GM23248 (cell line): ENCODE results near the gene TMEM117. TPM values are rescaled to one million over a fixed set of nuclear protein-coding genes. Genes with fewer than 3 reads are reported as not detected.

ENCODE experiments used
- DNase-seq: peaks from one replicate; pipeline ENCODE4 v3.0.0-alpha.2; 2015
- H2AFZ ChIP-seq: fragments of 200-600 bp; sonication (generic); 2 replicates; pipeline ENCODE4 v1.6.1; 2016; ENCODE audit warnings: antibody characterized with exemption
- H3F3A ChIP-seq: fragments of 200-600 bp; sonication (generic); 2 replicates; pipeline ENCODE4 v1.6.1; 2016; ENCODE audit warnings: mild to moderate bottlenecking, antibody characterized with exemption, mixed run types; ENCODE audit not compliant: insufficient read depth
- H3K27ac ChIP-seq: fragments of 200-600 bp; sonication (generic); 2 replicates; pipeline ENCODE4 v1.5.1; 2016; ENCODE audit warnings: mild to moderate bottlenecking
- H3K27me3 ChIP-seq: fragments of 200-600 bp; sonication (generic); replicated peaks from 2 replicates; pipeline ENCODE4 v1.6.1; 2016; ENCODE audit warnings: mild to moderate bottlenecking; ENCODE audit not compliant: insufficient read depth
- H3K36me3 ChIP-seq: fragments of 200-600 bp; sonication (generic); 2 replicates; pipeline ENCODE4 v1.6.1; 2016; ENCODE audit warnings: low read depth, mild to moderate bottlenecking
- H3K4me1 ChIP-seq: fragments of 200-600 bp; sonication (generic); 2 replicates; pipeline ENCODE4 v1.6.1; 2016; ENCODE audit warnings: mild to moderate bottlenecking; ENCODE audit not compliant: insufficient read depth
- H3K4me2 ChIP-seq: fragments of 200-600 bp; sonication (generic); one replicate; pipeline ENCODE4 v1.6.1; 2016; ENCODE audit warnings: mild to moderate bottlenecking; ENCODE audit not compliant: unreplicated experiment
- H3K4me3 ChIP-seq: fragments of 200-600 bp; sonication (generic); 2 replicates; pipeline ENCODE4 v1.5.1; 2016; ENCODE audit warnings: mild to moderate bottlenecking
- H3K79me2 ChIP-seq: fragments of 200-600 bp; sonication (generic); 2 replicates; pipeline ENCODE4 v1.6.1; 2016; ENCODE audit warnings: mild to moderate bottlenecking; ENCODE audit not compliant: insufficient read depth
- H3K9ac ChIP-seq: fragments of 200-600 bp; sonication (generic); 2 replicates; pipeline ENCODE4 v1.6.1; 2016; ENCODE audit warnings: mild to moderate bottlenecking
- H3K9me2 ChIP-seq: fragments of 200-600 bp; sonication (generic); 2 replicates; pipeline ENCODE4 v1.6.1; 2016; ENCODE audit warnings: mixed run types, mild to moderate bottlenecking, moderate library complexity; ENCODE audit not compliant: insufficient read depth
- H3K9me3 ChIP-seq: fragments of 200-600 bp; sonication (generic); one replicate; pipeline ENCODE4 v1.6.1; 2017; ENCODE audit warnings: low read depth
- H4K20me1 ChIP-seq: fragments of 200-600 bp; sonication (generic); 2 replicates; pipeline ENCODE4 v1.6.0; 2016; ENCODE audit not compliant: insufficient read depth
- EZH2 ChIP-seq: fragments of 200-600 bp; sonication (generic); IDR thresholded peaks from 2 replicates; pipeline ENCODE4 v1.6.1; 2018; ENCODE audit warnings: antibody characterized with exemption, mild to moderate bottlenecking; ENCODE audit not compliant: insufficient read depth, poor library complexity, severe bottlenecking
- EZH2phosphoT487 ChIP-seq: fragments of 200-600 bp; sonication (generic); IDR thresholded peaks from 2 replicates; pipeline ENCODE4 v1.6.1; 2018; ENCODE audit warnings: antibody characterized with exemption, moderate library complexity, mild to moderate bottlenecking, low read depth; ENCODE audit not compliant: insufficient read depth
- WGBS, 2 experiments: methylation state at CpG; one replicate each; pipeline ENCODE4 v1.1.6; 2015 to 2017; ENCODE audit warnings: low lambda C conversion rate in 2 of 2, low coverage in 1 of 2; ENCODE audit errors: missing lambda C conversion rate in 2 of 2; 5-methylcytosine and 5-hydroxymethylcytosine counted together
- in situ Hi-C: fragments of 300-500 bp; cut with MboI; formaldehyde crosslinking; loops from 2 replicates; pipeline ENCODE4 v1.15.0; 2020
- polyA plus RNA-seq: library from polyadenylated mRNA; unstranded; fragments of >200 nt; fragmentation: Nextera tagmentation; extraction: Ambion mirVana; gene quantifications from 2 replicates; pipeline ENCODE4 v1.2.1, GENCODE V29; 2016
- total RNA-seq: library from RNA; depleted of rRNA; stranded (reverse); fragments of >200 nt; shearing (Covaris generic); gene quantifications from 2 replicates; pipeline ENCODE4 v1.2.3, GENCODE V29; 2014

The TMEM117 gene
- total and polyA plus RNA-seq, 2 experiments from 2014 or later = 12.1 to 19.1 TPM

- H3K79me2 ChIP-seq = no peaks in the 10 kb centered on the region
- 89 to 100% methylated on average over 1 of the region's 1 CpG for WGBS, 2 experiments
- no peak for TF ChIP-seq EZH2phosphoT487
- no peak for TF ChIP-seq EZH2
- H3K27ac ChIP-seq = no peak overlapping the region
- no peak overlapping the region for H3K9ac ChIP-seq
- in situ Hi-C loops = loop anchor here (25.0 kb wide), 1 partner anchor 418 kb away; no protein-coding TSS in a partner anchor
- H3K4me1 ChIP-seq = no peaks in the 10 kb centered on the region
- no peaks in the 10 kb centered on the region for H3K36me3 ChIP-seq
- H3F3A ChIP-seq = no peaks in the 10 kb centered on the region
- no peaks in the 10 kb centered on the region for H3K27me3 ChIP-seq
- no peak for DNase-seq
- H3K4me3 ChIP-seq = no peak overlapping the region
- no peaks in the 10 kb centered on the region for H4K20me1 ChIP-seq
- no peaks in the 10 kb centered on the region for H3K9me3 ChIP-seq
- H3K4me2 ChIP-seq = no peak overlapping the region
- H2AFZ ChIP-seq = no peak overlapping the region
- no peaks in the 10 kb centered on the region for H3K9me2 ChIP-seq
Measured at GRCh38 chr12:43880547-43880946, 44.7 kb downstream of the TMEM117 start.

DNA sequence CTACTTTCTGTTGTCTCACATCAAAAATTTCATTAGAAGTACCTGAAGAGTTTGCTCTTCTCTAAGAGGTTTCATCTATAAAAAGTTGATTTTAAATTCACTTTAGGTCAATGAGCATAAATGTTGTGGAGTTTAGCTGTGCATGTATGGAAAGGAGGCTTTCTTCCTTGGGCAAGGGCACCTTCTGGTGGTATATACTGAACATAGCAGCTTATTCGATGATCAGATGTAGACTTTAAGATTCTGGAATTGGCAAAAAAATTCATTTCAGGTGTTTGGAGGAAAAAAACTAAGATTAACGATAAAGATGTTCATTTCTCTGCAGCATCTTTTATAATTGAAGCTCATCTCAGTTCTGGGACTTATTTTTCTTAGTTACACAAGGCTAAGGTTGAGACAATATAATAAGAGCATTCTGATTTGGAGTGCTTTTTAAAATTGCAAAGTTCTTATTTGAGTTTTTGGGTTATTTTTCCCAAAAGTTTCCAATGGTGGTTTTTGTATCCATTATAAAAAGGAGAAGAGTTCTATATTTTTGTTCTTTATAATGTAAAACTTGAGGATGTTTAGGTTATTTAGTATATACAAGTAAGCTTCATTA, 46.8 kb downstream of the TMEM117 start:
- 5 to 6% methylated on average over 2 of the region's 2 CpGs for WGBS, 2 experiments

GRCh38 chr12:43883311-43883710, 47.4 kb downstream of the TMEM117 start:
- H3K9me3 ChIP-seq = no peaks in the 10 kb centered on the region
- H3K27ac ChIP-seq = no peak overlapping the region
- H3K9ac ChIP-seq = no peak overlapping the region
- H3K36me3 ChIP-seq = no peaks in the 10 kb centered on the region
- no peaks in the 10 kb centered on the region for H3K79me2 ChIP-seq
- H3K4me3 ChIP-seq = no peak overlapping the region
- 88 to 90% methylated on average over 2 of the region's 2 CpGs for WGBS, 2 experiments
- H3F3A ChIP-seq = no peaks in the 10 kb centered on the region
- DNase-seq = no peak
- H3K27me3 ChIP-seq = no peaks in the 10 kb centered on the region
- TF ChIP-seq EZH2 (no peak), EZH2phosphoT487 (no peak)
- H2AFZ ChIP-seq = no peak overlapping the region
- in situ Hi-C loops = loop anchor here (25.0 kb wide), 1 partner anchor 421 kb away; no protein-coding TSS in a partner anchor
- no peak overlapping the region for H3K4me2 ChIP-seq
- no peaks in the 10 kb centered on the region for H3K9me2 ChIP-seq
- H3K4me1 ChIP-seq = no peaks in the 10 kb centered on the region
- H4K20me1 ChIP-seq = no peaks in the 10 kb centered on the region

More for the DNA sequence above, 46.8 kb downstream of the TMEM117 start:
- no peaks in the 10 kb centered on the region for H3K36me3 ChIP-seq
- H2AFZ ChIP-seq = no peak overlapping the region
- H3F3A ChIP-seq = no peaks in the 10 kb centered on the region
- H3K4me1 ChIP-seq = no peaks in the 10 kb centered on the region
- TF ChIP-seq EZH2 (no peak), EZH2phosphoT487 (no peak)
- no peaks in the 10 kb centered on the region for H3K9me2 ChIP-seq
- no peaks in the 10 kb centered on the region for H4K20me1 ChIP-seq
- H3K27ac ChIP-seq = no peak overlapping the region
- H3K79me2 ChIP-seq = no peaks in the 10 kb centered on the region
- no peaks in the 10 kb centered on the region for H3K9me3 ChIP-seq
- in situ Hi-C loops = loop anchor here (25.0 kb wide), 1 partner anchor 420 kb away; no protein-coding TSS in a partner anchor
- no peak overlapping the region for H3K9ac ChIP-seq
- no peak overlapping the region for H3K4me3 ChIP-seq
- H3K27me3 ChIP-seq = no peaks in the 10 kb centered on the region
- H3K4me2 ChIP-seq = no peak overlapping the region
- peak; percentile 83 for DNase-seq

GRCh38 chr12:43883748-43884147, 47.9 kb downstream of the TMEM117 start:
- WGBS, 2 experiments = 100% methylated on average over 2 of the region's 2 CpGs
- Histone ChIP-seq H3K4me1 (no peaks in the 10 kb centered on the region), H3K79me2 (no peaks in the 10 kb centered on the region), H3K27me3 (no peaks in the 10 kb centered on the region), H3K9me3 (no peaks in the 10 kb centered on the region), H3K9me2 (no peaks in the 10 kb centered on the region), H2AFZ (no peak overlapping the region), H3K36me3 (no peaks in the 10 kb centered on the region), H3K4me3 (no peak overlapping the region), H3F3A (no peaks in the 10 kb centered on the region), H3K9ac (no peak overlapping the region), H3K27ac (no peak overlapping the region), H4K20me1 (no peaks in the 10 kb centered on the region), H3K4me2 (no peak overlapping the region)
- peak; percentile 10 for DNase-seq
- in situ Hi-C loops = loop anchor here (25.0 kb wide), 1 partner anchor 421 kb away; no protein-coding TSS in a partner anchor
- no peak for TF ChIP-seq EZH2
- TF ChIP-seq EZH2phosphoT487 = no peak
